Keratinocyte (primary cell): ENCODE measurements around the gene ZNF749. TPM values are rescaled to one million over a fixed set of nuclear protein-coding genes. Genes with fewer than 3 reads are reported as not detected.

ENCODE experiments used
- DNase-seq: peaks from one replicate; pipeline ENCODE4 v3.0.0-alpha.2; 2011; ENCODE audit warnings: low read depth, missing footprints, low spot score
- FAIRE-seq: peaks from 2 replicates; lab custom pipeline; 2011; peaks lifted over from hg19 to GRCh38; lab: Jason Lieb, UNC
- H2AFZ ChIP-seq: 2 replicates; pipeline ENCODE4 v1.6.0; 2012; ENCODE audit warnings: low read length, control low read depth, inconsistent platforms; ENCODE audit not compliant: control insufficient read depth
- H3K27ac ChIP-seq: 2 replicates; pipeline ENCODE4 v1.5.1; 2011; ENCODE audit warnings: low read length; ENCODE audit not compliant: control insufficient read depth, insufficient read depth
- H3K27me3 ChIP-seq: 3 replicates; pipeline ENCODE4 v1.6.0; 2011; ENCODE audit warnings: low read length; ENCODE audit not compliant: control insufficient read depth, insufficient read depth; ENCODE audit errors: extremely low read depth
- H3K36me3 ChIP-seq, 2 experiments: 2 replicates in 1 of 2; 3 replicates in 1 of 2; pipeline ENCODE4 v1.5.1; 2011; ENCODE audit warnings: low read length in 2 of 2, mild to moderate bottlenecking in 1 of 2; ENCODE audit not compliant: control insufficient read depth in 2 of 2, insufficient read depth in 2 of 2; ENCODE audit errors: extremely low read depth in 1 of 2
- H3K4me1 ChIP-seq: 3 replicates; pipeline ENCODE4 v1.5.1; 2011; ENCODE audit warnings: low read length; ENCODE audit not compliant: control insufficient read depth, insufficient read depth; ENCODE audit errors: extremely low read depth
- H3K4me2 ChIP-seq: 3 replicates; pipeline ENCODE4 v1.6.0; 2011; ENCODE audit warnings: low read depth, low read length; ENCODE audit not compliant: control insufficient read depth, insufficient read depth; ENCODE audit errors: extremely low read depth
- H3K4me3 ChIP-seq, 3 experiments: fragments of 200-600 bp in 1 of 3; sonication (generic) in 1 of 3; 2 replicates in 2 of 3; 3 replicates in 1 of 3; pipeline ENCODE4 v1.5.1; 2011 to 2016; ENCODE audit warnings: low read length in 3 of 3, mild to moderate bottlenecking in 3 of 3, control low read depth in 2 of 3, inconsistent platforms in 1 of 3, low read depth in 1 of 3, mixed read lengths in 1 of 3, mixed run types in 1 of 3, moderate library complexity in 1 of 3; ENCODE audit not compliant: control insufficient read depth in 2 of 3, insufficient read depth in 2 of 3; ENCODE audit errors: extremely low read depth in 1 of 3
- H3K79me2 ChIP-seq: 2 replicates; pipeline ENCODE4 v1.6.0; 2012; ENCODE audit warnings: low read length; ENCODE audit not compliant: control insufficient read depth, insufficient read depth
- H3K9ac ChIP-seq: 3 replicates; pipeline ENCODE4 v1.6.0; 2011; ENCODE audit warnings: low read length; ENCODE audit not compliant: control insufficient read depth, insufficient read depth; ENCODE audit errors: extremely low read depth
- H3K9me1 ChIP-seq: 3 replicates; pipeline ENCODE4 v1.6.0; 2011; ENCODE audit warnings: low read length; ENCODE audit not compliant: control insufficient read depth, insufficient read depth; ENCODE audit errors: extremely low read depth
- H3K9me3 ChIP-seq: 2 replicates; pipeline ENCODE4 v1.5.1; 2012; ENCODE audit warnings: low read depth, low read length; ENCODE audit not compliant: control insufficient read depth
- H4K20me1 ChIP-seq: 3 replicates; pipeline ENCODE4 v1.6.0; 2011; ENCODE audit warnings: low read length; ENCODE audit not compliant: control insufficient read depth, insufficient read depth; ENCODE audit errors: extremely low read depth
- EZH2 ChIP-seq: IDR thresholded peaks from one replicate; pipeline ENCODE4 v1.6.1; 2012; ENCODE audit warnings: inconsistent platforms, mild to moderate bottlenecking, low read length, moderate library complexity
- dilution Hi-C: fragments of 300-500 bp; cut with MboI; formaldehyde crosslinking; loops from one replicate; pipeline ENCODE4 v1.7.0; 2020; ENCODE audit warnings: low sequenced_read_pairs; ENCODE audit not compliant: extremely low pct_ligation_motif_present
- polyA plus RNA-seq, 5 experiments: library from polyadenylated mRNA; depleted of rRNA in 3 of 5; stranded (reverse) in 3 of 5; stranded (forward) in 1 of 5; unstranded in 1 of 5; fragments of >200 nt; gene quantifications; 1 replicate in 1 of 5; 2 replicates in 3 of 5; 3 replicates in 1 of 5; pipeline versions ENCODE4 v1.2.1 to v1.2.3, GENCODE V29; 2011 to 2012; ENCODE audit warnings: missing spikeins in 2 of 5, low read depth in 1 of 5, low replicate concordance in 1 of 5
- TF ChIP-seq, protein P1 (sequence below), 3 experiments: IDR thresholded peaks in 1 of 3; conservative IDR thresholded peaks in 1 of 3; optimal IDR thresholded peaks in 1 of 3; 2 replicates in 2 of 3; 3 replicates in 1 of 3; pipeline versions ENCODE3 to v1.5.1; 2011; ENCODE audit warnings: low read length in 3 of 3, mild to moderate bottlenecking in 3 of 3, moderate library complexity in 2 of 3, control low read depth in 1 of 3, inconsistent platforms in 1 of 3; ENCODE audit not compliant: insufficient read depth in 2 of 3; ENCODE audit errors: extremely low read depth in 1 of 3

The ZNF749 gene
- polyA plus RNA-seq, 1 donor (not counting 4 experiments of a cell fraction or from before 2014, with no cell fraction given), result 6.3 TPM

DNA sequence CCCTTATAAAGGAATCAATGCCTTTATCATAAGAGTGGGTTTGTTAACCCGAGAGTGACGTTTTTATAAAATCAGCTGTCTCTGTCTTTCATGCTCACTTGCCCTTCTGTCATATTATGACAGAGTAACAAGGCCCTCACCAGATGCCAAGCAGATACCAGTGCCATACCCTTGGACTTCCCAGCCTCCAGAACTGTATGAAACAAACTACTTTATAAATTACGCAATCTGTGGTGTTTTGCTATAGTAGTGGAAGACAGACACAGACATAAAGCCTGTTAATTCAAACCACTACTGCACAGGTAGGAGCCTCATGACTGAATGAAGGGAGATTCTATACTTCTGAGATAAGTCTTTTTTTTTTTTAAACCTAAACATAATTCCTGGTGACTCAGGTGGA is 17.2 kb downstream of the ZNF749 start:
- no peaks in the 10 kb centered on the region for H3K79me2 ChIP-seq
- no peaks in the 10 kb centered on the region for H3K36me3 ChIP-seq
- H3K9ac ChIP-seq, result no peak overlapping the region
- no peak overlapping the region for H3K4me2 ChIP-seq
- H3K4me3 ChIP-seq, result no peak overlapping the region
- H4K20me1 ChIP-seq, result no peaks in the 10 kb centered on the region
- dilution Hi-C loops, result no loop called here
- no peaks in the 10 kb centered on the region for H3K27me3 ChIP-seq
- no peaks in the 10 kb centered on the region for H3K9me1 ChIP-seq
- no peak for TF ChIP-seq EZH2
- TF ChIP-seq, protein P1, sequence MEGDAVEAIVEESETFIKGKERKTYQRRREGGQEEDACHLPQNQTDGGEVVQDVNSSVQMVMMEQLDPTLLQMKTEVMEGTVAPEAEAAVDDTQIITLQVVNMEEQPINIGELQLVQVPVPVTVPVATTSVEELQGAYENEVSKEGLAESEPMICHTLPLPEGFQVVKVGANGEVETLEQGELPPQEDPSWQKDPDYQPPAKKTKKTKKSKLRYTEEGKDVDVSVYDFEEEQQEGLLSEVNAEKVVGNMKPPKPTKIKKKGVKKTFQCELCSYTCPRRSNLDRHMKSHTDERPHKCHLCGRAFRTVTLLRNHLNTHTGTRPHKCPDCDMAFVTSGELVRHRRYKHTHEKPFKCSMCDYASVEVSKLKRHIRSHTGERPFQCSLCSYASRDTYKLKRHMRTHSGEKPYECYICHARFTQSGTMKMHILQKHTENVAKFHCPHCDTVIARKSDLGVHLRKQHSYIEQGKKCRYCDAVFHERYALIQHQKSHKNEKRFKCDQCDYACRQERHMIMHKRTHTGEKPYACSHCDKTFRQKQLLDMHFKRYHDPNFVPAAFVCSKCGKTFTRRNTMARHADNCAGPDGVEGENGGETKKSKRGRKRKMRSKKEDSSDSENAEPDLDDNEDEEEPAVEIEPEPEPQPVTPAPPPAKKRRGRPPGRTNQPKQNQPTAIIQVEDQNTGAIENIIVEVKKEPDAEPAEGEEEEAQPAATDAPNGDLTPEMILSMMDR (optimal IDR thresholded peaks at IDR 0.05 in 1 of 3, IDR thresholded peaks at IDR 0.05 in 1 of 3, conservative IDR thresholded peaks at IDR 0.05 in 1 of 3; ENCODE audit: extremely low read depth in 1 of 3, insufficient read depth in 2 of 3, low read length in 3 of 3), result no peak
- FAIRE-seq (no peak), DNase-seq (no peak)
- H3K9me3 ChIP-seq, result no peaks in the 10 kb centered on the region
- no peaks in the 10 kb centered on the region for H3K4me1 ChIP-seq
- no peak overlapping the region for H2AFZ ChIP-seq
- H3K27ac ChIP-seq, result no peak overlapping the region

DNA sequence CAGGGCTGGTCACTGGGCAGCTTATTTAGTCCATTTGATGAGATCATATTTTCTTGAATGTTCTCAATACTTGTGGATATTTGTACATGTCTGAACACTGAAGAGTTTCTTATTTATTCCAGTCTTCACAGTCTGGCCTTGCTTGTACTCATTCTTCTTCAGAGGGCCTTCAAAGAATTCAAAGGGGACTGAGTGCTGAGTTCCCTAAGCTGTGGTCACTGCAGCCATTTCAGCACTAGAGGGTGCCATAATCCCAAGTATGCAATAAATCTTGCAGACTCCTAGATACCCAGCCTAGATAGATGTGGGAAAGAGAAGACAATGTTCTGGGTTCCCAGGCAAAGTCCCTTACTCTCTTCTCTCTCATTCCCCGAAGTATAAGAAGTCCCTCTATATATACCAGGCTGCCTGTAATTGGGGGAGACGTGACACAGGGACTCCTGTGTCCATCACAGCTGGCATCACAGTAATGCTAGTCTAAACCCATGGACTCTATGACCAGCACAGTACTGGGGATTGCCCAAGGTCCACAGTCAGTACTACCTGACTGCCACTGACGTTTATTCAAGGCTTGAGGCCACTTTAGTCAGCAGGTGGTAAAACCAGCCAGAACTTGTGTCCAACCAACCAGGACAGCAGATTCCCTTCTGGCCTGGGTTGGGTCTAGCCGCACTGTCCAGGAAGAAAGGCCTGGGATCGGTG is 30.7 kb downstream of the ZNF749 start:
- dilution Hi-C loops, result no loop called here

More for the DNA sequence above, 30.7 kb downstream of the ZNF749 start:
- Histone ChIP-seq H3K27ac (no peak overlapping the region), H3K9me3 (peaks cover 4% of the 10 kb centered on the region), H2AFZ (no peak overlapping the region), H3K79me2 (no peaks in the 10 kb centered on the region), H3K4me1 (no peaks in the 10 kb centered on the region), H3K4me2 (no peak overlapping the region), H3K36me3 (peaks cover 0 to 3% of the 10 kb centered on the region in 2 experiments), H4K20me1 (no peaks in the 10 kb centered on the region), H3K27me3 (no peaks in the 10 kb centered on the region), H3K9me1 (no peaks in the 10 kb centered on the region), H3K4me3 (no peak overlapping the region), H3K9ac (no peak overlapping the region)
- TF ChIP-seq, protein P1 (optimal IDR thresholded peaks at IDR 0.05 in 1 of 3, IDR thresholded peaks at IDR 0.05 in 1 of 3, conservative IDR thresholded peaks at IDR 0.05 in 1 of 3; ENCODE audit: extremely low read depth in 1 of 3, insufficient read depth in 2 of 3, low read length in 3 of 3), result peak; percentile 58 to 69 (median 69)
- TF ChIP-seq EZH2, result no peak
- FAIRE-seq (peak; percentile 73), DNase-seq (peak; percentile 7)
